ENCODE data around the gene BATF.

BATF gene

DNA sequence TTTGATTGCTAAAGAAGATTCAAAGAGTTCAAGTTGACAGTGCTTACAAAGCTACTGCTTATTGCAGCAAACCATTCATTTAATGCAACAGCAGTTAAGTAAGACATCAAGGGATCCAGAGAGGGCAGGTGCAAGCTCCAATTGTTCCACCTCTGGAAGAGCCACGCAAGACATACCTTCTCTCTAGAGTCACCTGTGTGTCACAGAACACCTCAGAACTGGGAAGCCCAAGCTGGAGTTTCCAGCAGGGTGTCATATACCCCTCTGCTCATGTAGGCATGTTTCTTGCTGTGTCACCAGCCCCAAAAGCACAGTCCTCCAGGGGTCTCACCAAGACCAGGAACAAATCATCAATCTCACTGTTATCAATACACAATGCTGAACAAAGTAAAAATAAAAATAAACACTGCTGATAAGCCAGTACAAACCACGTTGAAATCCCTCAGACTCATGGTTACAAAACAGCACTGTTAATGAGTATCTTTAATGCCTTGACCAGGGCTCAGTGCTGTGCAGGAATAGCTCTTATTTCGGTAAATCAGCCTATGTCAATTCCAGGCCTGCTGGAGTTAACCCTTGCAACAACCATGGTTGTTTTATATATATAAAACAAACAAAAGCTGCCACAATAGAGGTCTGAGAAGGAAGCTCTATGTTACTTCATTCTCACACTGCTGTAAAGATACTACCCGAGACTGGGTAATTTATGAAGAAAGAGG is 37.4 kb upstream of the BATF start:
- TF ChIP-seq, protein P1, sequence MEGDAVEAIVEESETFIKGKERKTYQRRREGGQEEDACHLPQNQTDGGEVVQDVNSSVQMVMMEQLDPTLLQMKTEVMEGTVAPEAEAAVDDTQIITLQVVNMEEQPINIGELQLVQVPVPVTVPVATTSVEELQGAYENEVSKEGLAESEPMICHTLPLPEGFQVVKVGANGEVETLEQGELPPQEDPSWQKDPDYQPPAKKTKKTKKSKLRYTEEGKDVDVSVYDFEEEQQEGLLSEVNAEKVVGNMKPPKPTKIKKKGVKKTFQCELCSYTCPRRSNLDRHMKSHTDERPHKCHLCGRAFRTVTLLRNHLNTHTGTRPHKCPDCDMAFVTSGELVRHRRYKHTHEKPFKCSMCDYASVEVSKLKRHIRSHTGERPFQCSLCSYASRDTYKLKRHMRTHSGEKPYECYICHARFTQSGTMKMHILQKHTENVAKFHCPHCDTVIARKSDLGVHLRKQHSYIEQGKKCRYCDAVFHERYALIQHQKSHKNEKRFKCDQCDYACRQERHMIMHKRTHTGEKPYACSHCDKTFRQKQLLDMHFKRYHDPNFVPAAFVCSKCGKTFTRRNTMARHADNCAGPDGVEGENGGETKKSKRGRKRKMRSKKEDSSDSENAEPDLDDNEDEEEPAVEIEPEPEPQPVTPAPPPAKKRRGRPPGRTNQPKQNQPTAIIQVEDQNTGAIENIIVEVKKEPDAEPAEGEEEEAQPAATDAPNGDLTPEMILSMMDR (IDR thresholded peaks at IDR 0.05; ENCODE audit: low read depth, low read length) = no peak
- no peak for DNase-seq (ENCODE audit: low read depth in 2 of 2)
- H3K4me3 ChIP-seq (replicated peaks in 1 of 2; ENCODE audit: low read depth in 2 of 2, low read length in 2 of 2) = no peak overlapping the region

DNA sequence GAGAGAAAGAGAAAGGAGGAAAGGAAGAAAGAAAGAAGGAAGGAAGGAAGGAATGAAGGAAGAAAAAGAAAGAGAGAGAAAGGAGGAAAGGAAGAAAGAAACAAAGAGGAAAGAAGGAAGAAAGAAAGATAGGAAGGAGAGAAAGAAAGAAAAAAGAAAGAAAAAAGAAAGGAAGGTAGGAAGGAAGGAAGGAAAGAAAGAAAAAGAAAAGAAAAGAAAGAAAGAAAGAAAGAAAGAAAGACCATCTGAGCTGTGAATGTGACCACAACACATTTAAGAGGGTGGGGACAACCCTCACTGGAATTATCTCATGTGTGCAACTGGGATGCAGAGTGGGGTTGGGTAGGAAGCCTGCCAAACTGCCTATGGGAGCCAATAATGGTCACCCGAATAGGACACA is 36.0 kb upstream of the BATF start:
- TF ChIP-seq, protein P1 (IDR thresholded peaks at IDR 0.05; ENCODE audit: low read depth, low read length) = no peak
- no peak overlapping the region for H3K4me3 ChIP-seq (replicated peaks in 1 of 2; ENCODE audit: low read depth in 2 of 2, low read length in 2 of 2)
- DNase-seq (ENCODE audit: low read depth in 2 of 2) = no peak

DNA sequence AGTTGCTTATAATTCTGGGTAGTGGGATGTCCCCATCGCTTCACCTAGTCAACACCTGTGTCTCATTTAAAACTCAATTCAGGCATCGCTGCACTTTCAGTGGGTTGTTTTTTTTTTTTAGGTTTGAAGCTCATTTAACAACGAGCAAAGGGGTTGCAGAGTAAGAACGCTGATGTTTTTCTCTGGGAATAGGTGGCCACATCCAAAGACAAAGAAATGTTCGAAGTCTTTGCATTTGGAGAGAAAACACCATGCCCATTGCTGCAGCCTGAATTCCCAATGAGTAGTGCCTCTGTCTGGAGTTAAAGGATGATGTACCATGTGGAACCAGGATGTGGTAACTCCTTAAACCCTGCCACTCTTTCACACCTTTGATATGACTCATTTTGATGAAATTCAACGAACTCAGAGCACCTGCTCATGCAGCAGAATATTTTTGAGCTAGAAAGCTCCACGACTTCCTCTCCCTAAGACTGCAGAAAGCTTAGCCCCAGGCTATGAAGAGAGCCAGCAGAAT is 35.1 kb upstream of the BATF start:
- TF ChIP-seq, protein P1 (IDR thresholded peaks at IDR 0.05; ENCODE audit: low read depth, low read length) = no peak
- DNase-seq (ENCODE audit: low read depth in 2 of 2) = no peak

DNA sequence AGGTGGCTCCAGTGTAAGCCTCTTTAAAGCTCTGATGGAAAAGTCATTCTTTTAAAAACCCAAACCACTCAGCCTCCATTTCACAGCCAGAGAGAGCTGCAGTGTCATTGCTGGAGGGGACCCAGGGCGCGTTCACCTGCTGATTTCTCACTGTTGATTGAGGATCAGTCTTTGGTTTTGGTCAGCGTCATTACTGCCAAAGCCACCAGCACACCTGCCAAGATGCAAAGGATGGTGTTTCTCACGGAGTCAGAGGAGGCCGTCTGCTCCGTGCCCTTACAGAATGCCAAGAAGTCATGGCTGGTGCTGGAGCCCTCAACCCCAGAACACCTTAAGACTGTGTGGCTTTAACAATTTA is 32.8 kb upstream of the BATF start:
- no peak overlapping the region for H3K4me3 ChIP-seq (replicated peaks in 1 of 2; ENCODE audit: low read depth in 2 of 2, low read length in 2 of 2)

More for the DNA sequence above, 35.1 kb upstream of the BATF start:
- no peak overlapping the region for H3K4me3 ChIP-seq (replicated peaks in 1 of 2; ENCODE audit: low read depth in 2 of 2, low read length in 2 of 2)

DNA sequence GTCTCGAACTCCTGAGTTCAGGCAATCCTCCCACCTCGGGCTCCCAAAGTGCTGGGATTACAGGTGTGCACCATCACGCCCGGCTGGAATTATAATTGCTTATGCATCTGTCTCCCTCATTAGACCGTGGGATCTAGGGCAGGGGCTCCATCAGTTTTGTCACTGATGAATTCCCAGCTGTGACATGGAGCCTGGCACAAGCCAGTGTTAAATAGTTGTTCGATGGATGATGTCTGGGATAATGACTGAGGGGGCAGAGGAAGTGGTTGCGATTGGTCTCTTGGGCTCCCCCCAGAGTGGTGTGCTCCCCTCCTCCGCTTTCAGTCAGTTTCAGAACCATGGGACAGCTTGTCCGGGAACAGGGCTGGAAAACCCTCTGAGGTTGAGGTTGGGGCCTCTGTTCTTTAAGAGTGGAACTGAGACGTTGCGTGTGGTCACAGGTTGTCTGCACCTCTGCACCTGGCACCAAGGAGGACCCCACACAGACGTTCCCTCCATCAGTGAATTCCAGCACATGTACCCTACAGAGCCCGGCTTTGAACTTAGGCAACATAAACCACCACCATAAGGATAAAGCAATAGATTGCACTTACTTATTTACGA is 30.8 kb upstream of the BATF start:
- TF ChIP-seq, protein P1 (IDR thresholded peaks at IDR 0.05; ENCODE audit: low read depth, low read length) = no peak
- H3K4me3 ChIP-seq (replicated peaks in 1 of 2; ENCODE audit: low read depth in 2 of 2, low read length in 2 of 2) = no peak overlapping the region
- no peak for DNase-seq (ENCODE audit: low read depth in 2 of 2)

More for the DNA sequence above, 32.8 kb upstream of the BATF start:
- TF ChIP-seq, protein P1 (IDR thresholded peaks at IDR 0.05; ENCODE audit: low read depth, low read length) = no peak
- no peak for DNase-seq (ENCODE audit: low read depth in 2 of 2)

DNA sequence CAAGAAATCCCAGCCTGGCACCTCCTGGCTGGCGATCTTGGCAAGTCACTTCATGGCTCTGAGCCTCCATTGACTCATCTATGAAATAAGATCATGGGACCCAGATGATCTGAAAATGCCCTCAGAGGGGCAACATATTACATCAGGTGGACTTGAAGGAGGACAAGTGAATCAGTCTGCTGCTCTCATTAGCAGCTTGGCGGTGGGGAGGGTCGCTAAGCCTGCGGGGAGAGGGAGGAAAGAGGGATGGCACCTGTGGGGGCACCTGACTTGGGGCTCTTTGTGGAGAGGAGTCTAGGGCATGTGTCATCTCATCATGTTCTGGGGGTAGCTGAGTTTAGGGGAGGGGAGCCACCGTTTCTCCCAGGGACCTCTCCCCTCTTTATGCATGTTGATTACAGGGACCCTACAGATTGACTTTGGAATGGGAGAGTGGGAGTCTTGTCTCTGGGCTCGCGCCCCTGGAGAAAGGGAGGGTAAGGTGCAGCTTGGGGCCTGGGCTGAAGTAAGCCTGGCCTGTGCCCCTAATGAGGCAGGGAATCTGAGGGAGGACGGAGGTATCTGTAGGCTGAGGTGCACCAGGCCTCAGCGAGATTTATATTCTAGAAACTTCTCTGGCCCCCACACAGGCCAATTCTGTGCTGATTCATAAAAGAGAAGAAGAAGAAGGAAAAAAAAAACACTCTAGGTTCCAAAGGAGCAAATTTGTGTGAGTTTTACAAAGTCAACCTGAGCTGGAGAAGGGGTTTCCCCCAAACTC is 29.3 kb upstream of the BATF start:
- TF ChIP-seq, protein P1 (IDR thresholded peaks at IDR 0.05; ENCODE audit: low read depth, low read length) = no peak
- H3K4me3 ChIP-seq (replicated peaks in 1 of 2; ENCODE audit: low read depth in 2 of 2, low read length in 2 of 2) = no peak overlapping the region
- DNase-seq (ENCODE audit: low read depth in 2 of 2) = no peak
